ENCODE results near the gene CEP126.
A peak's percentile ranks its signal among the peaks of the same experiment; 100 is the strongest.

CEP126 gene

GRCh38 chr11:101909087-101909486 lies 5.7 kb upstream of the CEP126 start:
- no peak for TF ChIP-seq CTCF (IDR thresholded peaks at IDR 0.05; ENCODE audit: borderline replicate concordance, insufficient read depth, low read depth, low read length)
- no peak overlapping the region for H3K4me3 ChIP-seq (ENCODE audit: low read depth, low read length)

GRCh38 chr11:101912823-101913284 lies 2.0 kb upstream of the CEP126 start:
- no peak for TF ChIP-seq CTCF (IDR thresholded peaks at IDR 0.05; ENCODE audit: borderline replicate concordance, insufficient read depth, low read depth, low read length)

GRCh38 chr11:101913656-101914055 lies 1.2 kb upstream of the CEP126 start:
- H3K4me3 ChIP-seq (ENCODE audit: low read depth, low read length): no peak overlapping the region
- no peak for TF ChIP-seq CTCF (IDR thresholded peaks at IDR 0.05; ENCODE audit: borderline replicate concordance, insufficient read depth, low read depth, low read length)

More at GRCh38 chr11:101912823-101913284, 2.0 kb upstream of the CEP126 start:
- no peak overlapping the region for H3K4me3 ChIP-seq (ENCODE audit: low read depth, low read length)

- TF ChIP-seq CTCF (IDR thresholded peaks at IDR 0.05; ENCODE audit: borderline replicate concordance, insufficient read depth, low read depth, low read length): no peak
- H3K4me3 ChIP-seq (ENCODE audit: low read depth, low read length): peak overlapping the region; percentile 51
Observed at GRCh38 chr11:101914341-101914737, 471 bp upstream of the CEP126 start.

- no peak overlapping the region for H3K4me3 ChIP-seq (ENCODE audit: low read depth, low read length)
- TF ChIP-seq CTCF (IDR thresholded peaks at IDR 0.05; ENCODE audit: borderline replicate concordance, insufficient read depth, low read depth, low read length): no peak
Observed at GRCh38 chr11:101915791-101916291, 1.0 kb downstream of the CEP126 start.

GRCh38 chr11:101916422-101916821 lies 1.6 kb downstream of the CEP126 start, which contains the start of gene ANGPTL5:
TSS of gene ANGPTL5 (minus strand) at chr11:101916522. CDS start at chr11:101907909, 8,613 bp downstream.
- TF ChIP-seq CTCF (IDR thresholded peaks at IDR 0.05; ENCODE audit: borderline replicate concordance, insufficient read depth, low read depth, low read length): no peak
- no peak within 1 kb of the TSS for H3K4me3 ChIP-seq (ENCODE audit: low read depth, low read length)

- TF ChIP-seq CTCF (IDR thresholded peaks at IDR 0.05; ENCODE audit: borderline replicate concordance, insufficient read depth, low read depth, low read length): no peak
- no peak overlapping the region for H3K4me3 ChIP-seq (ENCODE audit: low read depth, low read length)
Observed at GRCh38 chr11:101917226-101917625, 2.4 kb downstream of the CEP126 start.
